Superior temporal gyrus (tissue), 1 donor: ENCODE results near the gene RTBDN.

ENCODE experiments used
- DNase-seq: peaks from one replicate; pipeline ENCODE4 v3.0.0-alpha.2; 2016; ENCODE audit errors: extremely low spot score

Gene RTBDN

GRCh38 chr19:12834566-12834943 lies at the start of gene RTBDN:
TSS of gene RTBDN (minus strand) at chr19:12834579. CDS start at chr19:12829979, 4,600 bp downstream.
- peak; percentile 61 for DNase-seq

- no peak for DNase-seq
Measured at GRCh38 chr19:12882589-12882988, 48.2 kb upstream of the RTBDN start.

GRCh38 chr19:12881172-12881808 lies 46.9 kb upstream of the RTBDN start, which contains the start of gene DNASE2:
TSS of gene DNASE2 (minus strand) at chr19:12881449. CDS start at chr19:12881375, 74 bp downstream.
- peak; percentile 85 for DNase-seq

- DNase-seq: no peak
Measured at GRCh38 chr19:12880551-12881171, 46.3 kb upstream of the RTBDN start.

GRCh38 chr19:12875086-12875485 lies 40.7 kb upstream of the RTBDN start:
- DNase-seq: no peak

GRCh38 chr19:12873891-12874745 lies 39.7 kb upstream of the RTBDN start:
- no peak for DNase-seq

- DNase-seq: no peak
Measured at GRCh38 chr19:12872941-12873890, 38.8 kb upstream of the RTBDN start.

- no peak for DNase-seq
Measured at GRCh38 chr19:12872255-12872654, 37.9 kb upstream of the RTBDN start.

- DNase-seq: no peak
Measured at GRCh38 chr19:12871681-12872080, 37.3 kb upstream of the RTBDN start.

- no peak for DNase-seq
Measured at GRCh38 chr19:12868540-12869112, 34.2 kb upstream of the RTBDN start.

- no peak for DNase-seq
Measured at GRCh38 chr19:12867120-12868099, 33.0 kb upstream of the RTBDN start.

- DNase-seq: no peak
Measured at GRCh38 chr19:12866416-12867119, 32.2 kb upstream of the RTBDN start.

- no peak for DNase-seq
Measured at GRCh38 chr19:12865746-12866415, 31.5 kb upstream of the RTBDN start.

GRCh38 chr19:12864721-12865715 lies 30.6 kb upstream of the RTBDN start:
- DNase-seq: no peak

- no peak for DNase-seq
Measured at GRCh38 chr19:12864143-12864542, 29.8 kb upstream of the RTBDN start.

- no peak for DNase-seq
Measured at GRCh38 chr19:12859546-12859945, 25.2 kb upstream of the RTBDN start.
